ENCODE results near the gene SLC38A3. TPM values are rescaled to one million over a fixed set of nuclear protein-coding genes. Genes with fewer than 3 reads are reported as not detected.

SLC38A3 gene
- total and polyA plus RNA-seq, 2 of the 8 experiments (the other 6 are each of a cell fraction or from before 2014, with no cell fraction given): 1.2 to 3.7 TPM

- TF ChIP-seq TEAD4 (IDR thresholded peaks at IDR 0.05; ENCODE audit: low read depth, low read length) (no peak), ASH2L (IDR thresholded peaks at IDR 0.05; ENCODE audit: low read length) (no peak), RBBP5 (IDR thresholded peaks at IDR 0.05; ENCODE audit: borderline replicate concordance, low read depth, low read length) (no peak), EZH2 (IDR thresholded peaks at IDR 0.05; ENCODE audit: low read depth, low read length, severe bottlenecking) (no peak), SP2 (IDR thresholded peaks at IDR 0.05; ENCODE audit: low read length) (no peak), ATF3 (IDR thresholded peaks at IDR 0.05; ENCODE audit: insufficient read depth, low read depth, low read length) (no peak), BRCA1 (IDR thresholded peaks at IDR 0.05; ENCODE audit: low read depth, low read length) (no peak), KDM1A (IDR thresholded peaks at IDR 0.05; ENCODE audit: borderline replicate concordance, low read length) (no peak), SP4 (IDR thresholded peaks at IDR 0.05; ENCODE audit: low read length) (no peak), BACH1 (IDR thresholded peaks at IDR 0.05; ENCODE audit: low read length) (no peak), RXRA (IDR thresholded peaks at IDR 0.05; ENCODE audit: insufficient read depth, low read depth, low read length) (no peak)
- TF ChIP-seq, protein P1, sequence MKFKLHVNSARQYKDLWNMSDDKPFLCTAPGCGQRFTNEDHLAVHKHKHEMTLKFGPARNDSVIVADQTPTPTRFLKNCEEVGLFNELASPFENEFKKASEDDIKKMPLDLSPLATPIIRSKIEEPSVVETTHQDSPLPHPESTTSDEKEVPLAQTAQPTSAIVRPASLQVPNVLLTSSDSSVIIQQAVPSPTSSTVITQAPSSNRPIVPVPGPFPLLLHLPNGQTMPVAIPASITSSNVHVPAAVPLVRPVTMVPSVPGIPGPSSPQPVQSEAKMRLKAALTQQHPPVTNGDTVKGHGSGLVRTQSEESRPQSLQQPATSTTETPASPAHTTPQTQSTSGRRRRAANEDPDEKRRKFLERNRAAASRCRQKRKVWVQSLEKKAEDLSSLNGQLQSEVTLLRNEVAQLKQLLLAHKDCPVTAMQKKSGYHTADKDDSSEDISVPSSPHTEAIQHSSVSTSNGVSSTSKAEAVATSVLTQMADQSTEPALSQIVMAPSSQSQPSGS (IDR thresholded peaks at IDR 0.05; ENCODE audit: low read length): no peak
Observed at GRCh38 chr3:50203809-50204803, 965 bp upstream of the SLC38A3 start (continued).

Data from H1 (cell line).